NCI-H1930 (cell line): ENCODE results near the gene SLC6A5.
"Not testable (repeated sequence)": the region's sequence is repeated elsewhere in the genome, so short reads cannot be mapped to it uniquely, and the experiment has no call there.

Experiments used
- DNase-seq, 2 experiments: peaks; one replicate each; lab custom pipeline; 2025; lab: John Stamatoyannopoulos, UW

SLC6A5 gene

DNA sequence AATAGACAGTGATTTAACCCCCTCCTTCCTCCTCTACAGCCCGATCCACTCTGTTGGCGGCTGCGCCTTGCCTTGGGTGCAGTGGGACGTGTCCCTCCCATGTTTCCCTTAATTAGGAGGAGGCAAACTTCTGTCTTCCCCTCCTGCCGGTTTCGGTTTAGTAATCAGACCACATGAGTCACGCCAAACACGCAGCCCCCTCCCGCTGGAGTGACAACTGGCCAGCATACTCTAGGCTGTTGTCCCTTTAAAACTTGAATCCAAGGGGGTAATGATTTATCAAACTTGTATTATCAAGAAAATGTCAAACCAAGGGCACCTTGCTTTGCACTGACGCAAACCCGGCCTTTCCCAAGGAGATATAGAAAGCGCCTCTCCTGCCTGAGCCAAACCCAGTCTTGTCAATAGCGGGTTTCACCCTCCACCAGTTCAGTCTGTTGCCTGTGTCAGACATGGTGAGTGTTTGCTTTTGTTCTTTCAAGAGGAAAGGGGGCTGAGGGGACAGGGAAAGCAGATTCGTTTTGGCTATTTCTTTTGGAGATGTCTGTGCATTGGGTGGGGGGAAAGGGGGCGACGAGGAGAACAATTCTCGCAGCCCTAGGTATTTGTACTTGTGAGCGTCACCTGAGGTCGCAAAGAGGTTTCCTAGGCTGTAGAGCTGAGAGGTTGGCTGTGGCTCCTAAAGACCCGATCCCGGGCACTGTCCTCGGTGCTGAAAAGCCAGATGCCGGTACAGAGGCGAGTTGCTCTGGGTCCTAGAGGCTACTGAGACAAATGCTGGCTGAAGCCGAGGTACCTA, at the start of gene SLC6A5:
Gene SLC6A5 (plus strand): TSS at position 388 of the 799 bp plus-strand sequence. CDS start 65 bp downstream, at position 453.
- no peak for DNase-seq

DNA sequence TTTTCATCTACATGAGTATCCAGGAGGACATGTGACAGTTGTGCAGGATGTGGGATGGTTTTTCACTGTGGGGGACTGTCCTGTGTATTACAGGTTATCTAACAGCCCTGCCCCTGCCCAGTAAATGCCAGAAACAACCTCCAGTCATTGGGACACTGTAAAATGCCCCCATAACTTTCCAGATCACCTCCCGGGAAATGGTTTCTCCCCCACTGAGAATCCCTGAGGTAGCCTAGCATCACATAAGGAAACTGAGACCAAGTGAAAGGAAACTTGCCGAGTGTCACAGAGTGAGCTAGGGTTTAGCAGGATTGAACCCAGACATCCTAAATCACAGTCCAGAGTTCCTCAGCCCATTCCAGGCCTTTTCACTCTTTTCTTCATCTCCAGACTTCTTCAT, 48.3 kb upstream of the SLC6A5 start:
- no peak for DNase-seq

DNA sequence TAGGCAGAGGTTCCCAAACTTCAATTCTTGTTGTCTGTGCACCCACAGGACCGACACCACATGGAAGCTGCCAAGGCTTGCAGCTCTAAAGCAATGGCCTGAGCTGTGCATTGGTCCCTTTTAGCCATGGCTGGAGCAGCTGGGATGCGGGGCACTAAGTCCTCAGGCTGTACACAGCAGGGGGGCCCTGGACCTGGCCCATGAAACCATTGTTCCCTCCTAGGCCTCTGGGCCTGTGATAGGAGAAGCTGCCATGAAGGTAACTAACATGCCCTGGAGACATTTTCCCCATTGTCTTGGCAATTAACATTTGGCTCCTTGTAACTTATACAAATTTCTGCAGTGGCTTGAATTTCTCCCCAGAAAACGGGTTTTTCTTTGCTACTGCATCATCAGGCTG, 43.6 kb upstream of the SLC6A5 start:
- no peak for DNase-seq

DNA sequence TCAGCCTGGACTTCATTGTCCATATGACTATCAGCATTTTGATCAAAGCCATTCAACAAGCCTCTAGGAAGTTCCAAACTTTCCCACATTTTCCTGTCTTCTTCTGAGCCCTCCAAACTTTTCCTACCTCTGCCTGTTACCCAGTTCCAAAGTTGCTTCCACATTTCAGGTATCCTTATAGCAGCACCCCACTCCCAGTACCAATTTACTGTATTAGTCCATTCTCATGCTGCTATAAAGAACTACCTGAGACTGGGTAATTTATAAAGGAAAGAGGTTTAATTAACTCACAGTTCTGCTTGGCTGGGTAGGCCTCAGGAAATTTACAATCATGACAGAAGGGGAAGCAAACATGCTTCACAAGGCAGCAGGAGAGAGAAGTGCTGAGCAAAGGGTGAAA, 43.0 kb upstream of the SLC6A5 start:
- not testable (repeated sequence) for DNase-seq

DNA sequence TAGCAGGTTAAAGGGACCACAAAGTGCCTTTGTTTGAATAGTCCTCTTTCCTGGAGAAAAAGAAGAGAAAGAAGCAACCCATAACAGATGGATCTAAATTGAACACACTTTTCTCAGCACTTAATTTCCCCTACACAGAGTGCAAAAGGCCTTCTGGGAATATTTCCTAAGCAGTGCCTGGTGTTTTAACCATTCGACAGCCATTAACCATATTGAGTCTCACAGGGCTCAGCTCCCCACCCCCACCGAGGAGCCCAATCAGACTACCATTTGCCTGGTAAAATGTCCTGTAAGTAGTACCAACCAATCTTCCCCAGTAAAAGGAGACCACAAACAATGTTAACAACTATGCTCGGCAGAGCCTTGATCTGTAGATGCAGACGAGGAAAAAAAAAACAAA, 40.7 kb upstream of the SLC6A5 start:
- DNase-seq, result no peak

DNA sequence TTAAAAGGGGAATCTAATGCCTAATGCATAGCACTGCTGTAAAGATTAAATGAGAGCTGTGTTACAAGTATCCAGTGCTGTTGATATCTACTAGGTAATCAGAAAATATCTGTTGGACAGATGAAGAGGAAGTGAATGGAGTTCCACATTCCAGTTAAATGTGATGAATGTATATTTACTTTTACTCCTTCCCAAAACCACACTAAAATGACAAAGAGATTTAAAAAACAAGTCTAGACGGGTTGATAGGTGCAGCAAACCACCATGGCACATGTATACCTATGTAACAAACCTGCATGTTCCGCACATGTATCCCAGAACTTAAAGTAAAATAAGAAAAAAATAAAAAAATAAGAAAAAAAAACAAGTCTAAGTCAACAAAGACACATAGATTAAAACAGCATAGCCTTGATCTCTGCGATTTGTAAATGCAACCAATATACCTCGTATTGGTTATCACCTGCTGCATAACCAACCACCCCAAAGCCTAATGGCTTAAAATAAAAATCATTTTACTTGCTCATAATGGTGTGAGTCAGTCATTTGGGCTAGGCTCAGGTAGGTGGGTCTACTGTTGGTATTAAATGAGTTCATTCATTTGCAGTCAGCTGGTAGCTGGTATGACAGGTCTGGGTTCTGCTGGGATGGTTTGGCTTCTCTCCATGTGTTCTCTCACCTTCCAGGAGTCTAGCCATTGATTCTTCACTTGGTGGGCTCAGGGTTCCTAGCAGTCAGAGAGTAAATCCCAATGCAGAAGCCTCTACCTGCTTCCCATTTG, 39.7 kb upstream of the SLC6A5 start:
- no peak for DNase-seq

DNA sequence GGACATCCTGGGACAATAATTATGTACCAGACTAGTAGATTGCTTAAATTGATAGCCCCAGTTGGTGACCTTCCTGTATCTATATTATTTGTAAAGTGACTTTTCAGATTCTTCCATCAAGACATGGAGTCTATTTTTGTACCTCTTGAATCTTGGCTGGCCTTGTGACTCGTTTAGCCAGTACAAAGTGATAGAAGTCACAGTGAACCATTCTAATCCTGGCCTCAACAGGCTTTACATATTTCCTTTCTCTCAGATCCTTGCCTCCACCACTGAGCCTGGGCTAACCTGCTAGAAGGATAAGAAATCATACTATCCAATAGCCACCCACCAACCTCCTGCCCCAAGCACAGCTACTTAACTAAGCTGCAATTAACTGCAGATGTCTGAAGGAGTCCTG, 37.5 kb upstream of the SLC6A5 start:
- no peak for DNase-seq

DNA sequence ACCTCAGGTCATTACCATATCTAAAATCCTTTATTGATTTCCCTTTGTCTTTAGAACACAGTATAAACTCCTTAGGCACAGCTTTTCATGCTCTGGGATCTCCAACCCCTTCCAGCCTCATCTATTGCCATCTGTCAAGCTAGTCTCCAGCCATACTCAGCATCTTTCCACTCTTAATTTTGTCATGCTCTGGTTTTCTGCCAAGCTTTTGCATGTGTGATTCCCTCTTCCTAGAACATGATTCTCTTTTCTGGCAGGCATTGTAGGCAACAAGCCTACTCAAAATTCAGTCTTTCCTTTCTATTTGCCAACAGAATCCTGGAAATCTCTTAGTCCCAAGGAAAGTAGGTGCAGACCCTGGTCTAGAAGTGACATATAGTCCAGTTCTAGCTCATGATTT, 35.5 kb upstream of the SLC6A5 start:
- DNase-seq, result no peak

DNA sequence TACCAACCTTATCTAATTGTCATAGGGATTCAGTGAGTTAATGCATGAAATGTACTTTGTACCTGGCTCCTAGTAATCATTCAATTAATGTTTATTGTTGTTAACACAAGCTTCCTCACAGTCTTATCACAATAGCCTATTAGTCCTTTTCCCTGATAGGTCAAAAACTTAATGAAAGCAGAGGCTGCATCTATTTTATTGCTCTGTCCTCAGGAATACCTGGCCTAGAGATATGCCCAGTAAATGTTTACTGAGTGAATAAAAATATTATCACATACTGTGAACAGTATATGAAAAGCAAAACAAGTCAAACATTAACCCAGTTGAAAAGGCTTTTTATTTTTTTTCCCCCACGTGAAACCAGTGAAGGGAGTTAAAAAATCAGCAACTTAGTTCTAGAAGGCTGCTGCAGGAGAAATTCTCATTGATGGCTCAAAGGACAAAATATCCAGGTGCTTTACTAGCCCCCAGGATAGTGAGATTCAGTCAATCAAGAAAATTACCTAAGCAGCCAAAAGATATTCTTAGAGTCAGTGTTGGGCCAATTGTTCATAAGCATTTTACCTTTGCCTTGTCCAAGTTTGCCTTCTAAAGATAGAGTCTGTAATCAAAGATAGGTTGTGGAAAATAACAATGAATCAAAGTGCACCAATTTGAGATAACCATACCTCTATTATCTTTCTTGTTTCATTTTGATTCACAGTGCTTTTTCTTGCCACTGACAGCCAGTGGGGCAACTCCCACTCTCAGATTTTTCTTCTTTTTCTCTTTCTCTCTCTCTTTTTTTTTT, 34.4 kb upstream of the SLC6A5 start:
- no peak for DNase-seq

DNA sequence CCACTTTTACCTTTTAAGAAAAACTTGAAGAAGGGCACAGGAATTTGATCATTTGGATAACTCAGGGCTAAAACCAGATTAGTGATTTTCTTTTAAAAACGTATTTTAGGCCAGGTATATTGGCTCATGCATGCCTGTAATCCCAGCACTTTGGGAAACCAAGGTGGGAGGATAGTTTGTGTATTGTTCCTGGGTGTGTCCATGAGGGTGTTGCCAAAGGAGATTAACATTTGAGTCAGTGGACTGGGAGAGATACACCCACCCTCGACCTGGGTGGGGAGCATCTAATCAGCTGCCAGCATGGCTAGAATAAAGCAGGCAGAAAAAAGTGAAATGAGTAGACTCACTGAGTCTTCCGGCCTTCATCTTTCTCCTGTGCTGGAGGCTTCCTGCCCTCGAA, 33.3 kb upstream of the SLC6A5 start:
- DNase-seq, result not testable (repeated sequence)

DNA sequence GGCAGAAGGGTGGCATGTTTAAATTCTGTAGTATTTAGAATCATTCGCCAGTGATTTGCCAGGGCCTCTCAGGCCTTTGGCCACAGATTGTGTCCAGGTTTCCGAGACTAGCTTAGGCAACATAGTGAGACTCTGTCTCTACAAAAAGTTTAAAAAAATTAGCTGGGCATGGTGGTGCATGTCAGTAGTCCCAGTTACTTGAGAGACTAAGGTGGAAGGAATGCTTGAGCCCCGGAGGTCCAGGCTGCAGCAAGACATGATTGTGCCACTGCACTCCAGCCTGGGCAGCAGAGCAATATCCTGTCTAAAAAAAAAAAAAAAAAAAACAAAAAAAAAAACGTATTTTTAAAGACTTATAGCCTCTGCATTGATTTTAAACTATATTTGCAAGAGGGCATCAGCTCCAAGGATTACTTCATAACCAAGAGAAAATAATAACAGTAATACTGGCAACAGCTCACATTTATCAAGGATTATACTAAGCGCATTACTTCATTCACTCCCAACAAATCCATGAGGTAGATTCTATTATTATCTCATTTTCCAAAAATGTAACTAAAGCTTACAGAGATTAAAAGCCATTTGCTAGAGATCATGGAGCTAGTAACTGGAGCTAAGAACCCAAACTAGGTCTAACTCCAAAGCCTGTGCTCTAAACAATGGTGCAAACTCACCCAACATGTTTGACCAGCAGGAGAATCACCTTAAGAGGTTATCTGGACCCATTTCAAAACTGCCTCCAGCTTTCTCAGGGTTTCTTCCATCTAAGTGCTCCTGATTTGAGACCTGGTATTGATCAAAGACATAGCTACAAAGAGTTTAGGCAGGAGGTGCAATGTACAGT, 32.6 kb upstream of the SLC6A5 start:
- DNase-seq, result no peak

DNA sequence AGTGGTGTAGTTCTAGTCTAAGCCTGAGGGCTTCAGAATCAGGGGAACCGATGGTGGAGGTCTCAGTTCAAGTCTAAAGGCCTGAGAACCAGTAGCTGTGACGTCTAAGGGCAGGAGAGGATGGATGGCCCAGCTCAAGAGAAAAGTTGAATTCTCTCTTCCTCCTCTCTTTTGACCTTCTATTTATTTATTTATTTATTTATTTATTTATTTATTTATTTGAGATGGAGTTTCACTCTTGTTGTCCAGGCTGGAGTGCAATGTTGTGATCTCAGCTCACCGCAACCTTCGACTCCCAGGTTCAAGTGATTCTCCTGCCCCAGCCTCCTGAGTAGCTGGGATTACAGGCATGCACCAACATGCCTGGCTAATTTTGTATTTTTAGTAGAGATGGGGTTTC, 19.7 kb upstream of the SLC6A5 start:
- DNase-seq, result not testable (repeated sequence)

DNA sequence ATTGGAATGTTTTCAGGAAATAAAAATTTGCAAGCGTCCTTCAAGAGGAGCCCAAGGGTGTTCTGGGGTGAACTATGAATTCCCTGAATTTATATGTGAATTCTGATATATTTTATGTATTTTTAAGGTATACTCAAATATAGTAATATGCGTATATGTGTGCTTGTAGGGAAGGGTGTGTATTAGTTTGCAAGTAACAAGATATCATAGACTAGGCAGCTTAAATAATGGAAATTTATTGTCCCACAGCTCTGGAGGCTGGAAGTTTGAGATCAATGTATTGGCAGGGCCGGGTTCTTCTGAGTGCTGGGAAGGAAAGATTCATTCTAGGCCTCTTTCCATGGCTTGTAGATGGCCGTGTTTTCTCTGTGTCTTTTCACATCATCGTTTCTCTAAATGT, 16.2 kb upstream of the SLC6A5 start:
- DNase-seq, result no peak

DNA sequence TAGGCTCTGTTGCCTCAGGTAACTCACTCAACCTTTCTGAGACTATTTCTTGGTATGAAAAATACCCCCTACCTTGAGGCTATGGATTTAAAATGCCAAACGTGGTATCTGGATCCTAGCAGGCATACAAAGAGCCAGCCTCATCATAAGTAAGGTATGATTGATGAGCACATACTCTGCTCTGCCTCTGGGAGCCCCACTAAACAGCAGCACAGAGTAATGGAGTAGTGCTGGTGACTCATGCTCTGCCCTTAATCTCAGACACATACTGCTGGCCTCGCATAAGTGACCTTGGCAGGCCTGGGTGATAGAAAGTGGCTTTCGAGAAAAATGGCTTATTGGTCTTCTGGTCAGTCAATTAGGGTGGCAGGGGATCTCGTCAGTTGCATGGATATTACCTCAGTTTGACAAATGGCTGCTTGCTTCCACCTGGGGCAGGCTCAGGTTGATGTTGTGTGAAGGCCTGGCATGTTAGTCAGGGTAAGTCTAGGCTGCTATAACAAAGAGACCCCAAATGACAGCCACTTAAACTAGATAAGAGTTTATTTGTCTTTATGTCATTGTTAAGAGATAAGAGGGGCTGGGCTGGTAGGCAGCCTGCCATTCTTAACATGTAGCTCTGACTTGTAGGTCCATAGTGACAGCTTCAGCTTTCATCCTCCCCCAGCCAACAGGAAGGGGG, 15.2 kb upstream of the SLC6A5 start:
- no peak for DNase-seq

DNA sequence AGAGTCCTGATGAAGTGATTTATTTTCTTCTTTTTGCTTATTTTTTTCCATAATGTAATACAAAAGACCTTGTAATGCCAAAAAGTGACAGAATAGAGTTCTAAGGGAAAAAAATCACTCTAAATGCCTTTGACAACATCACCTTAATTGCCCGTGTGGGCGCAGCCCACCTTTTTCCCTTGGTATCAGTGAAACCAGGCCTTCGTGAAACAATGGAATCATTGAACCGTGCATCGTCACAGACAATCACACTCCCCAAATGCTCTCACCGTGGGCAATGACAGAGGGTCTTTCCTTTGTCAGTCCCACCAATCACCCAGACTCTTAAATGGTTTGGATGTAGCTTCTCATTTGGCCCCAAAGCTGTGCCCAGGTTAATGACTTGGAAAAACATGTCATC, 9.6 kb upstream of the SLC6A5 start:
- DNase-seq, result no peak

DNA sequence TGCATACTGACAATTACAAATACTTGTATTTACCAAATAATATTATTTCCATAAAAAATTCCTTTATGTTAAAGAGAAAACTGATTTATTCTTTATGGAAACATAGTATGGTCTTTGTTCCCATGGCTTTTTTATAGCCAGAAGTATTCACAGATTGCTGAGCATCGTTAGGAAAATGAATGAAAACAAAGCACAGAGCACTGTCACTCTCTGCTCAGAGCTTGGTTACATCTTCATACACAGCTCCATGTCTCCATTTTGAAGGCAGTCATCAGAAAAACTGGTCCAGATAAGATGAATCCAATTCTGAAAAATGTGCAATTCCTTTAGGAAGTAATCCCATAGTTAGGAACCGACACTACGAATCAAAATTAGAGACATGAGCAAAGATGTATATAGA, 9.0 kb upstream of the SLC6A5 start:
- DNase-seq, result no peak

DNA sequence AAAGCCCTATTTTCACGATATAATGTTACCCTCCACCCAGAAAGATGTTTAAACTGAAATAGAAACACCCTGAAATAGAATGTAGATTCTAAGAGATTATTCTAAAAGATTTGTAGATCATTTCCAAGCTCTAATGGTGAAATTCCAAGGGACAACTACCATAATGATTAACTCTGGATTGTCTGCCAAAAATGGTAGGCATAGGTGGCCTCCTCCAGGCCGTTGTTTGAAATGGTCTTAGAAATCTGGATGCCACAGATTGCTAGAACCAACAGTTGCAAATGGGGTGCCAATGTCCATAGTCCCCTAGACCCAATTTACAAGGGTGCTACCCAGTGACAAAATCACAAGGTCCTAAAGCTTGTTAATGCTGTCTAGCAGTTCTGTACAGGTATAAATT, 6.7 kb upstream of the SLC6A5 start:
- no peak for DNase-seq

DNA sequence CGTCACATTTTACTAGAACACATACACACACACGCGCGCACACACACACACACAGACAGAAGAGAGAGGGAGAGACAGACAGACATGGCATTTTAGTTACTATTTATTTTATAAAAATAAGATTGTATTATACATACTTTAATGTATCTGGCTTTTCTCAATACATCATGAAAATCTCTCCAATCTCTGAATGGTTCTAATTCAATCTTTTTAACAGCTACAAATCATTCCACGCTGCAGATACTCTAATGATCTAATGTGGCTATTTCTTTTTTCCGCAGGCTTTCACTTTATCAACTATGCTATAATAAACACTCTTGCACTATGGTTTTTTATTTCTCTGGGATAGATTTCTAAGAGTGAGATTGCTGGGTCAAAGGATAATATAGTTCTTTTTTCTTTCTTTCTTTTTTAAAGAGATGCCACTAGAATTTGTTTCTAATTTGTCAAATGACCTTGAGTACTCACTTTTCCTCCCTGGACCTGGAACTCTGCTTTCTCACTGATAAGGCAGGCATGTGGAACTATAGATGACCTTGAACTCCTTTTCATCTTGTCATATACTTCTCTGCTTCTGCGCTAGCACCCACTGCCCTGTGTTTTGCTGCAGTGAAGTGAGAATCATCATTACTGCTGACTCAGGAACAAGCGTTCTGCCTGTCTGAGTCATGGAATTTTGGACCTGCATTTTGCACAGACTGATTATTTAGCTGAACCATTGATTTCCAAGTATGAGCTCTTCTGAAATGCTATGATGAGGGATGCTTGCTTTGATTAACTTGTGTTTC, 4.9 kb upstream of the SLC6A5 start:
- no peak for DNase-seq

DNA sequence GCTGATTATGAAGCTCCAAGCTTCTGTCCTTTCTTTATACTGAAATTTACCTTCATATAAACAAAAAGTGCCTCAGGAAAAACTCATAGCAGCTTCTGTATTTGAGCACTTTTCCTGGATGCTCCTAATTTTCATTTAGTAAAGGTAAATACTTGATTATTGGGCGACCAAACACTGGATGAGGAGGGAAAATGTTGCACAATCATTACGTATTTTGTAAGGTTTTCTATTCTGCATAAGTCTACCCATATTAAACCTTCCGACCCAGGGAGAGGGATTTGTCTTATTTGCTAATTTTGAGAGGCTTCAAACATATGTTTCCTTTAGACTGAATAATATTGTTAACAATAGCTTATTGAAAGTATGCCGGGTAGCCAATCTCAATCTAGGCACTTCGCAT, 4.3 kb upstream of the SLC6A5 start:
- DNase-seq, result no peak
